H9 (cell line): ENCODE results near the gene HHLA2. TPM values are rescaled to one million over a fixed set of nuclear protein-coding genes. Genes with fewer than 3 reads are reported as not detected.

Experiments used
- DNase-seq: peaks from one replicate; pipeline ENCODE4 v3.0.0-alpha.2; 2017
- H2AFZ ChIP-seq: one replicate; pipeline ENCODE4 v1.6.1; 2013; ENCODE audit warnings: mild to moderate bottlenecking, low read length, control low read depth, moderate library complexity
- H2AK5ac ChIP-seq: 2 replicates; pipeline ENCODE4 v1.6.1; 2013; ENCODE audit warnings: low read length, control low read depth, mixed read lengths; ENCODE audit not compliant: insufficient read length
- H2BK120ac ChIP-seq: one replicate; pipeline ENCODE4 v1.6.1; 2013; ENCODE audit warnings: low read depth, mild to moderate bottlenecking, low read length, control low read depth, inconsistent platforms; ENCODE audit not compliant: poor library complexity, severe bottlenecking
- H2BK12ac ChIP-seq: 2 replicates; pipeline ENCODE4 v1.6.1; 2013; ENCODE audit warnings: low read length, control low read depth, mixed read lengths, low read depth; ENCODE audit not compliant: insufficient read length
- H2BK15ac ChIP-seq: 2 replicates; pipeline ENCODE4 v1.6.1; 2013; ENCODE audit warnings: low read depth, low read length, control low read depth
- H2BK20ac ChIP-seq: one replicate; pipeline ENCODE4 v1.6.1; 2013; ENCODE audit warnings: low read depth, mild to moderate bottlenecking, low read length, control low read depth, inconsistent platforms; ENCODE audit not compliant: poor library complexity, severe bottlenecking
- H2BK5ac ChIP-seq: 2 replicates; pipeline ENCODE4 v1.6.1; 2013; ENCODE audit warnings: low read length, control low read depth, mixed read lengths; ENCODE audit not compliant: insufficient read length
- H3K14ac ChIP-seq: 2 replicates; pipeline ENCODE4 v1.6.1; 2013; ENCODE audit warnings: low read length, control low read depth; ENCODE audit not compliant: insufficient read depth
- H3K18ac ChIP-seq: 2 replicates; pipeline ENCODE4 v1.6.1; 2013; ENCODE audit warnings: low read depth, mild to moderate bottlenecking, mixed read lengths, low read length, control low read depth; ENCODE audit not compliant: insufficient read length
- H3K23ac ChIP-seq: 2 replicates; pipeline ENCODE4 v1.6.1; 2013; ENCODE audit warnings: low read length, control low read depth, mixed read lengths, low read depth; ENCODE audit not compliant: insufficient read length
- H3K23me2 ChIP-seq: 2 replicates; pipeline ENCODE4 v1.6.1; 2013; ENCODE audit warnings: low read depth, mild to moderate bottlenecking, mixed read lengths, low read length, control low read depth; ENCODE audit not compliant: insufficient read length, poor library complexity, severe bottlenecking
- H3K27ac ChIP-seq: 2 replicates; pipeline ENCODE4 v1.5.1; 2013; ENCODE audit warnings: low read length, control low read depth, mixed read lengths, low read depth; ENCODE audit not compliant: insufficient read length
- H3K27me3 ChIP-seq: 2 replicates; pipeline ENCODE4 v1.6.1; 2013; ENCODE audit warnings: low read length, control low read depth, inconsistent platforms; ENCODE audit not compliant: insufficient read depth
- H3K4ac ChIP-seq: 2 replicates; pipeline ENCODE4 v1.6.1; 2013; ENCODE audit warnings: low read depth, mild to moderate bottlenecking, control low read depth, inconsistent platforms, low read length, moderate library complexity
- H3K4me1 ChIP-seq: 2 replicates; pipeline ENCODE4 v1.6.1; 2013; ENCODE audit warnings: low read length, control low read depth, inconsistent platforms; ENCODE audit not compliant: insufficient read depth
- H3K4me2 ChIP-seq: 2 replicates; pipeline ENCODE4 v1.6.1; 2013; ENCODE audit warnings: low read length, control low read depth, mixed read lengths; ENCODE audit not compliant: insufficient read length, insufficient read depth
- H3K56ac ChIP-seq: 2 replicates; pipeline ENCODE4 v1.6.1; 2013; ENCODE audit warnings: low read depth, mild to moderate bottlenecking, mixed read lengths, low read length, control low read depth; ENCODE audit not compliant: insufficient read length
- H3K79me1 ChIP-seq: 2 replicates; pipeline ENCODE4 v1.6.1; 2013; ENCODE audit warnings: low read depth, mild to moderate bottlenecking, moderate library complexity, low read length, control low read depth, inconsistent platforms; ENCODE audit not compliant: insufficient read depth, poor library complexity, severe bottlenecking
- H3K79me2 ChIP-seq: 2 replicates; pipeline ENCODE4 v1.6.1; 2013; ENCODE audit warnings: low read length, control low read depth, inconsistent platforms; ENCODE audit not compliant: insufficient read depth
- H3K9ac ChIP-seq: 2 replicates; pipeline ENCODE4 v1.6.1; 2013; ENCODE audit warnings: low read length, control low read depth, mixed read lengths; ENCODE audit not compliant: insufficient read length; ENCODE audit errors: extremely low read depth
- H3K9me3 ChIP-seq: one replicate; pipeline ENCODE4 v1.6.1; 2013; ENCODE audit warnings: low read depth, low read length, inconsistent platforms; ENCODE audit not compliant: control insufficient read depth
- H3T11ph ChIP-seq: one replicate; pipeline ENCODE4 v1.6.1; 2013; ENCODE audit warnings: mild to moderate bottlenecking, low read length, control low read depth, inconsistent platforms
- H4K20me1 ChIP-seq: one replicate; pipeline ENCODE4 v1.6.1; 2013; ENCODE audit not compliant: control insufficient read depth, insufficient read length, insufficient read depth
- H4K5ac ChIP-seq: 2 replicates; pipeline ENCODE4 v1.6.1; 2013; ENCODE audit warnings: low read depth, mild to moderate bottlenecking, mixed read lengths, low read length, control low read depth; ENCODE audit not compliant: insufficient read length
- H4K8ac ChIP-seq: replicated peaks from 2 replicates; pipeline ENCODE4 v1.6.1; 2013; ENCODE audit warnings: low read length, control low read depth, mixed read lengths, low read depth; ENCODE audit not compliant: insufficient read length
- H4K91ac ChIP-seq: 2 replicates; pipeline ENCODE4 v1.6.1; 2013; ENCODE audit warnings: low read depth, mild to moderate bottlenecking, moderate library complexity, mixed read lengths, low read length, control low read depth; ENCODE audit not compliant: insufficient read length
- H3K27ac Mint-ChIP-seq, 3 experiments: 2 replicates in 2 of 3; 3 replicates in 1 of 3; pipeline ENCODE4 v1.8.0; 2020 to 2021; ENCODE audit warnings: mixed read lengths in 3 of 3, mild to moderate bottlenecking in 1 of 3, moderate library complexity in 1 of 3
- H3K27me3 Mint-ChIP-seq: 2 replicates; pipeline ENCODE4 v1.8.0; 2021; ENCODE audit warnings: low read depth, mild to moderate bottlenecking, moderate library complexity, mixed read lengths
- H3K36me3 Mint-ChIP-seq, 3 experiments: 2 replicates in 2 of 3; 3 replicates in 1 of 3; pipeline ENCODE4 v1.8.0; 2020 to 2021; ENCODE audit warnings: low read depth in 3 of 3, mixed read lengths in 3 of 3; ENCODE audit not compliant: insufficient read depth in 1 of 3
- H3K4me1 Mint-ChIP-seq, 2 experiments: 2 replicates each; pipeline ENCODE4 v1.8.0; 2020; ENCODE audit warnings: mixed read lengths in 2 of 2
- H3K4me3 Mint-ChIP-seq, 2 experiments: 2 replicates in 1 of 2; 3 replicates in 1 of 2; pipeline ENCODE4 v1.8.0; 2020 to 2021; ENCODE audit warnings: mild to moderate bottlenecking in 2 of 2, mixed read lengths in 2 of 2, moderate library complexity in 1 of 2
- H3K9me3 Mint-ChIP-seq, 2 experiments: 2 replicates in 1 of 2; 3 replicates in 1 of 2; pipeline ENCODE4 v1.8.0; 2020; ENCODE audit warnings: mild to moderate bottlenecking in 2 of 2, mixed read lengths in 2 of 2, moderate library complexity in 1 of 2
- CTCF ChIP-seq: fragments of 200-600 bp; sonication (generic); conservative IDR thresholded peaks from 3 replicates; pipeline ENCODE4 v1.8.0; 2021; ENCODE audit warnings: antibody characterized with exemption, mild to moderate bottlenecking
- WGBS: extraction: QIAGEN DNeasy Blood & Tissue Kit; methylation state at CpG from one replicate; pipeline ENCODE4 v1.1.7; 2013; ENCODE audit warnings: missing lambda C conversion rate, low lambda C conversion rate, mixed read lengths; ENCODE audit not compliant: insufficient read length; ENCODE audit errors: extremely low coverage; 5-methylcytosine and 5-hydroxymethylcytosine counted together
- total RNA-seq: library from RNA; stranded (reverse); gene quantifications from 2 replicates; pipeline ENCODE4 v1.2.1, GENCODE V29; 2021

Gene HHLA2
- total RNA-seq, 1 experiment from 2014 or later, result not detected

- Histone ChIP-seq H3T11ph (no peak overlapping the region), H3K79me2 (no peaks in the 10 kb centered on the region), H3K4me1 (no peaks in the 10 kb centered on the region), H2AK5ac (no peak overlapping the region), H3K4ac (no peak overlapping the region), H4K91ac (no peak overlapping the region), H3K79me1 (no peaks in the 10 kb centered on the region), H2BK20ac (no peak overlapping the region), H3K4me2 (no peak overlapping the region), H3K18ac (no peak overlapping the region), H4K5ac (no peak overlapping the region), H3K14ac (no peak overlapping the region), H4K8ac (no peak overlapping the region), H3K27ac (no peak overlapping the region), H2AFZ (no peak overlapping the region), H3K27me3 (no peaks in the 10 kb centered on the region), H3K9ac (no peak overlapping the region), H3K23ac (no peak overlapping the region), H3K56ac (no peak overlapping the region), H2BK120ac (no peak overlapping the region), H2BK12ac (no peak overlapping the region), H2BK15ac (no peak overlapping the region), H3K9me3 (no peaks in the 10 kb centered on the region), H4K20me1 (no peaks in the 10 kb centered on the region), H3K23me2 (no peaks in the 10 kb centered on the region), H2BK5ac (no peak overlapping the region)
- H3K27me3 Mint-ChIP-seq, result no peaks in the 10 kb centered on the region
- TF ChIP-seq CTCF, result no peak
- no peak overlapping the region for H3K27ac Mint-ChIP-seq
- WGBS, result no CpG with 5 or more reads among the region's 1 CpG
- no peaks in the 10 kb centered on the region for H3K4me1 Mint-ChIP-seq
- peaks cover 20 to 24% of the 10 kb centered on the region in 2 experiments for H3K9me3 Mint-ChIP-seq
- H3K36me3 Mint-ChIP-seq, result peaks cover 7 to 13% (median 8%) of the 10 kb centered on the region in 3 experiments; a peak in 6 of 7 replicates
- H3K4me3 Mint-ChIP-seq, result no peak overlapping the region
- DNase-seq, result no peak
Measured at GRCh38 chr3:108283006-108283405, 13.3 kb upstream of the HHLA2 start.
